A549 treated with CpdA at 1 μM for 4 hours (cell line): ENCODE data around the gene HIF1A. TPM values are rescaled to one million over a fixed set of nuclear protein-coding genes. Genes with fewer than 3 reads are reported as not detected.

Experiments
- total RNA-seq: library from RNA; stranded (reverse); fragments of 200-300 nt; extraction: Qiagen RNA extraction; gene quantifications from 5 replicates; pipeline ENCODE4 v1.2.3, GENCODE V29; 2022; ENCODE audit warnings: low read depth

HIF1A gene
- total RNA-seq, result 119 to 255 TPM (median 176 TPM) in 5 replicates

DNA sequence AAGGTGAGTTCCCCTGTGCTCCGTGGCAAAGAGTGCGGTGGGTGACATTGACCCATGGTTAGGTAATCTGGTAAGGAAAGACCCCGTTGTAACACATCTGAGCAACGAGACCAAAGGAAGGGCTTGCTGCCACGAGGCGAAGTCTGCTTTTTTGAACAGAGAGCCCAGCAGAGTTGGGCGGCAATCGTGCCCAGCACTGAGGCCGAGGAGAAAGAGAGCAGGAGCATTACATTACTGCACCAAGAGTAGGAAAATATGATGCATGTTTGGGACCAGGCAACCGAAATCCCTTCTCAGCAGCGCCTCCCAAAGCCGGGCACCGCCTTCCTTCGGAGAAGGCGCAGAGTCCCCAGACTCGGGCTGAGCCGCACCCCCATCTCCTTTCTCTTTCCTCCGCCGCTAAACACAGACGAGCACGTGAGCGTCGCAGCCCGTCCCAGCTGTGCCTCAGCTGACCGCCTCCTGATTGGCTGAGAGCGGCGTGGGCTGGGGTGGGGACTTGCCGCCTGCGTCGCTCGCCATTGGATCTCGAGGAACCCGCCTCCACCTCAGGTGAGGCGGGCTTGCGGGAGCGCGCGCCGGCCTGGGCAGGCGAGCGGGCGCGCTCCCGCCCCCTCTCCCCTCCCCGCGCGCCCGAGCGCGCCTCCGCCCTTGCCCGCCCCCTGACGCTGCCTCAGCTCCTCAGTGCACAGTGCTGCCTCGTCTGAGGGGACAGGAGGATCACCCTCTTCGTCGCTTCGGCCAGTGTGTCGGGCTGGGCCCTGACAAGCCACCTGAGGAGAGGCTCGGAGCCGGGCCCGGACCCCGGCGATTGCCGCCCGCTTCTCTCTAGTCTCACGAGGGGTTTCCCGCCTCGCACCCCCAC, at the start of gene HIF1A:
HIF1A (plus strand) TSS at position 684 of the 865 bp plus-strand sequence. CDS start 292 bp downstream, outside the sequence.

DNA sequence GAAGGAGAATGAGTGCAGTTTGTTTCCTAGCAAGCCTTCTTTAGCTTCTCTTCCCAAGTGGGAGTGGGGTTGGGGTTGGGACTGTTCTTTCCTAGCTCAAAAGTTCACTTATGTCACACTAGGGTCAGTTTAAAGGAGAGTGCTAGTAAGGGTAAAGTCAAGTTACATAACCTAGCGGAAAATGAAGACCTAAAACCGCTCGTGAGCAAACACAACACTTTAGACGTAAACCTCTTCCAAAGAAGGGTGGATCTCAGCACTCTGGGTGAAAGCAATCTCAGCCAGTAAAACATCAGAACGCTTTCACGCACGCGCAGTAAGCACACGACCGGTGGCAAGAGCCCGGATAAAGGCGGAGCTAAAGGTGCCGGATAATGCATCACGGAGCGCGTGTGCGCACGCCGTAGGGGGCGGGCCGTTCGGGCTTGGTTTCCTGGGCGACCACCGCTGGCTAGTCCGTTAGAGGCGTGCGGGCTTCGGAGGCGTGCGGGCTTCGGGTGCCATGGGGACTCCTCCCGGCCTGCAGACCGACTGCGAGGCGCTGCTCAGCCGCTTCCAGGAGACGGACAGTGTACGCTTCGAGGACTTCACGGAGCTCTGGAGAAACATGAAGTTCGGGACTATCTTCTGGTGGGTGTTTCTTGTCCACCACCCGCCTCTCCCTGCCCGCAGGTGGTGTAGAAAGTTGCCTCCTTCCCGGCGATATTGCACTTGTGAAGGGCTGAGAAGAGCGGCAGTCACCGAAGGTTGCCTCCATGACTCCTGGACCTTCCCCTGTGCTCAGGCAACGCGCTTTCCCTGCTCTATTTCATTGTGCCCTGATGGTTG, 66.9 kb downstream of the HIF1A start, which contains the start of gene SNAPC1:
SNAPC1 (plus strand) TSS at position 462 of the 828 bp plus-strand sequence; CDS start at position 503, 41 bp downstream.

Other genes starting within 250 kb of the HIF1A start
- gene SNAPC1, start 66.9 kb downstream of the HIF1A start, total RNA-seq, result 14.0 to 20.7 TPM (median 15.6 TPM) in 5 replicates
- 0.02 to 0.22 TPM (median 0.12 TPM) in 5 replicates for gene SYT16, start 117.2 kb downstream of the HIF1A start, total RNA-seq